Stromal cell of bone marrow (primary cell): ENCODE results near the gene PWWP2B.
A peak's percentile ranks its signal among the peaks of the same experiment; 100 is the strongest.

Source experiments
- DNase-seq: peaks from one replicate; pipeline ENCODE4 v3.0.0-alpha.2; 2012; ENCODE audit warnings: low read depth

Gene PWWP2B

GRCh38 chr10:132447446-132448247 lies 50.6 kb downstream of the PWWP2B start:
- DNase-seq = peak; percentile 65

DNA sequence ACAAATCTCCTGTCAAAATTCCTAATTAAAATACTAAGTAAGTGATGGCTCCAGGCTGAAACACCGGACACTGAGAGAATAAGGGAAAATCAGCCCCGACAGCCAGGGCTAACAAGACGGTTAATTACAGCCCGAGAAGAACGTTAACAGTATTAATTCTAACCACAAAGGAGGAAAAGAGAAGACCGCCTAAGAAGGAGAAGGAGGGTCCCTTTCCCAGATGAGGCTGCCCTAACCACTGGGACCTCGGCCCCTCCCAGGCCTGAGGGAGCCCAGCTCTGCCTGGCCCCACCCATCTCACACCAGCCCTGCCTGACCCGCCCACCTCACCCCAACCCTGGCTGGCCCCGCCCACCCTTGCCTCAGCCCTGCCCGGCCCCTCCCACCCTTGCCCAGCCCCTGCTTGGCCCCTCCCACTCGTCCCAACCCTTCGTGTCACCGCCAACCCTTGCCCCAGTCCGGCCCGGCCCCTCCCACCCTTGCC lies 51.3 kb downstream of the PWWP2B start:
- no peak for DNase-seq

GRCh38 chr10:132449051-132449810 lies 52.2 kb downstream of the PWWP2B start:
- no peak for DNase-seq

DNA sequence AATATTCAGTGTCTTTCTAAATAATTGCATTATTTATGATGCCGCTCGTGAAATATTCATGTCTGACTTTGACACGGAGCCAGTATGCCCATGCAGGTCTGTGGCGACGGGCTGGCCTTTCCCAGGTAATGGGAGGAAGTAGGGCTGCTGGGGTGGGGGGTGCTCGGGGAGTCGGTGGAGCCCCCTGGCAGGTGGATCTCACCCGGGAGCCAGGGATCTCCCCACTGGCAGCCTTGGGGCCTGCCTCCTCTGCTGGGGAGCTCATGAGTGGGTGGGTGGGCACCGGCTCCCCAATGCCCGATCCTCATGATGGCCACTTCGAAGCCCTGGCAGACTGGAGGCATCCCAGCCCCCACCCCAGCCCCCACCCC lies 52.8 kb downstream of the PWWP2B start:
- no peak for DNase-seq

DNA sequence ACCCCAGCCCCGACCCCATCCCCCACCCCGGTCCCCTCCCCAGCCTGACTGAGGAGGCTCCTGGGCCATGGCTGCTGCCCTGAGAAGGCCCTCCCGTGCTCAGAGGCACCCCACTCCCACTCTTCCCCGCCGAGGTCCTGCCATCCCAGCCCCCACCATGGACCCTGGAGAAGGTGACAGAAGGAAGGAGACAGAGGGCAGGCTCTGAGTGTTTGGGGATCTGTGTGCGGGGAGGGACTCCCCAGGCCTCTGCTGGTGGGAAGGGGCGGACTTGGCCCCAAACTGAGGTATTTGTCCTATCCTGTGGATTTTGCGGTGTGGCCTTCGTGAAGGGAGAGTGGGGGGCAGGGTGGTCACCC lies 53.4 kb downstream of the PWWP2B start:
- DNase-seq = no peak

DNA sequence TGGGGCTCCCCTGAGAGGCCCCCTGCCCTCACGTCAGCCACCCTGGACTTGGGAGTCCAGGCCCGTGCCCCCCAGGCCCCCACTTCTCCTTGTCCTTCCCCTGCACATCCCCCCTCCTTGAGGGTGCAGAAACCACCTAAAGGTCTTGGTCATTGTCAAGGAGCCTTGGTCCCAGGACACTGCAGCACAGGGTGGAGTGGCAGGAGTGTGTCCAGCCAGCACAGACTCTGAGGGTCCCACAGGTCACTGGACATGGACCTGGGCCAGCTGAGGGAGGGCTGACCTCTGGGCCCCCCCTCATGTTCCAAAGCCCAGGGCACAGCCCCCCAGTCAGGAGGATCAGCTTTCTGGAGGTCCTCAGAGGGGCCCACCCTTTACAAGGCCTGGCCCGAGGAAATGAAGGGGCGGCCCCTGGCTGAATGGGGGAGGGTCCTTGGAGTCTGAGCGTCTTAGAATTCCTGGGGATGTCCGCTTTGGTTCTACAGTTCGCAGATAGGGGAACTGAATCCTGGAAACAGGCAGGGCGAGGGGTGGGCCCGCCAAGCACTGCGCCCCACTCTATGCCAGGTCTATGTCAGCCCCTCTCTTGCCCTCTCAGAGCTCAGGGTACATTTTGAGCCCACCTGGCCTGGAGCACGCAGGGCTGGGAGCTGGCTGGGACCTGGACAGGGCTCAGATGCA lies 54.0 kb downstream of the PWWP2B start:
- no peak for DNase-seq

GRCh38 chr10:132451506-132452215 lies 54.7 kb downstream of the PWWP2B start:
- no peak for DNase-seq

DNA sequence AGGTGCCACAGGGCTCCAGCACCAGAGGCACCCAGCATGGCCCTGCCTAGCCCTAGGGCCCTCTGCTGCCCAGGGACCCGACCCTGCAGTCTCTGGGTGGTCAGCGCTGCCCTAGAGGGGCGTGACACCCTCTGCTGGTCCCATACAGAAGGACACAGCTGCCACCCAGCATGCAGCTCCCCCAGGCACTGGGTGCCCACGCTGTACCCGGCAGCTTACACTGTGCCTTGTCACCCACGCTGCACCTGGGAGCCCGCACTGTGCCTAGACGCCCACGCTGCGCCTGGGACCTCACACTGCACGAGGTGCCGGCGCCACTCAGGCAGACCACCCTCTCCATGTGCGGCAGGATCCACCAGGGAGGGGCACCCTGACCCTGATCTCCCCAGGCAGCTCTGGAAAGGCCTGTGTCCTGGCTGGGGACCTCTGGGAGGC lies 55.2 kb downstream of the PWWP2B start:
- DNase-seq = no peak

DNA sequence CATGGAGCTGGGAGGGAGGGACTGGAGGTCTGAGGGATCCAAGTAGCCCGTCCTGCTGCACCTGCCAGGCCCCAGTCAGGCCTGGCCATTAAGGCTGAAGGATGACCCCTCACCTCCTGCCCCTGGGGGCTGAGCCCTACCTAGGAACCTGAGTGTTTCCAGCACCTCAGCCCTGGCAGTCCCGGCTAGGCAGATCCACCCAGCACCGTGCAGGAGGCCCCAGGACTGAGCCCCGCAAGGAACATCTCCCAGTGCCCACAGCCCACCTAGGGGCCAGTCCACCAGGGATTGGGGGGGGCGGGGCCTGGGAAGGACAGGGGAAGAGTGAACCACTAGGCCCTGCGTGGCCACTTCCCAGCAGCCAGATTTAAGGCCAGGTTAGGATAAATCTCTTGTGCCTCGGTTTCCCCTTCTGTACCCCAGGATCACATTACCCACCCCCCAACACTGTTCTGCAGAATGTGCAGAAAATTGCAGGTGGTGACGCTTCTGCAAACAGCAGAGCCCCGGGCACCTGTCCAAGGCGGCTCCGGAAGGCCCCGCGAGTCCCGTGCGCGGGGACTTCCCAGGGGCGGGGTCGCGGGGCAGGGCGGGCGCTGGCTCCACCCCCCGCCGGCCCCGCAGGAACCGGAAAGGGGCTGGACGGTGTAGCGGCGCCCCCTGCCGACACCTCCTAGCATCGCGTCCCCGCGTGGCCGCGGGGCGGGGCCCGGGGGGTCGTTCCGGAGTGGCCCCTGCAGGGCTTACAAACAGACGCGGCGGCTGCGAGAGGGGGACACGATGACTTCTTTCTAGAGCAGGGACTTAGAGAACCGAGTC lies 55.9 kb downstream of the PWWP2B start:
- DNase-seq = no peak

DNA sequence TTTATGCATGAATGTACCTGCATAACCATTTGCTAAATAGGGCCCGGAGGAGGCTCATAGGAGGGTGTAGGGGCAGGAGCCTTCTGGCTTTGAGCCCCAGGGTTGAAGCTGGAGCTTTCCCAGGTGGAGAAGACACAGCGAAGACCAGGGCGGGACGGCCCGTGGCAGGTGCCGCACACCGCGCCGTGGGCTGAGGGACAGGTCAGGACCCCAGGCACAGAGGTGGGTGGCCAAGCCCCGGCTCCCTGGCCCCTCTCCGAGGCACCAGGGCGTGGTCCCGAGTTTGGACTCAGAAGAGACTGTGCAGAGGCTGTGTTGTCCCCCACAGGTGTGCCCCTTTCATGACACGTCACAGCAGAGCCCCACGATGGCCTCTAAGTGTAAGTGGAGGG lies 56.5 kb downstream of the PWWP2B start:
- DNase-seq = no peak

- DNase-seq = no peak
Observed at GRCh38 chr10:132454296-132455198, 57.5 kb downstream of the PWWP2B start.

GRCh38 chr10:132455441-132455971 lies 58.5 kb downstream of the PWWP2B start:
- DNase-seq = no peak

- no peak for DNase-seq
Observed at GRCh38 chr10:132455986-132456847, 59.2 kb downstream of the PWWP2B start.

- no peak for DNase-seq
Observed at GRCh38 chr10:132456881-132457280, 59.9 kb downstream of the PWWP2B start.

DNA sequence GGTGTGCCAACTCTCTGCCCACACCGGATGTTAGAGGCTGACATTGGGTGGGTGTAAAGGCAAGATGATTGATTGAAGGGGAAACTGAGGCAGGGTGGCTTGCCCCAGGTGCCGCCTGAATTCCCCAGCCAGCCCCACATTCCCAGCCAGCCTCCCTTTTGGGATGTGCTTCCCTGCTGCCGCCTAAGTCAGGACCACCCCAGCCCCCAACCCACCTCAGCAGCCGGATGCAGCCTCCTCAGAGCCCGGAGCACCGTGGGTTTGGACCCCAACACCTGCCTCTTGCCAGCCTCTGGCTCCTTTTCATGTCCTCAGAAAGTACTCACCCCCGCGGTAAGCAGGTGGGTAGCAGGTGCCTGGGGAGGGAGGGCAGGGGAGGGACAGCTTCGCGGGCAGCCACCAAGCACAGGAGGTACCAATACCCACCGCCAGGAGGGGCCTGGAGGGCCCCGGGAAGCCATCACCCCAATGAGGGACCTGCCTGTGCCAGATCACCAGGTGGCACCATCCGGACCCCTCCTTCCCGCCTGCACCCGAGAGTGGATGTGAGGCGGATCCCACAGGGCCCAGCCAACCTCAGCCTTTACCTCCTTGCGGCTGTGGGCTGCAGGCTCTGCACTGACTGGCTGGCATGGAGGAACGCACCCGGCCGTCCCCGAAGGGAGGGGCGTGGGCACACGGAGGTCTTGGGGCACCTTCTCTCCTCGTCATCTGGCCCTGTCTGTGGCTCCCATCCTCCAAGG lies 60.5 kb downstream of the PWWP2B start:
- no peak for DNase-seq

DNA sequence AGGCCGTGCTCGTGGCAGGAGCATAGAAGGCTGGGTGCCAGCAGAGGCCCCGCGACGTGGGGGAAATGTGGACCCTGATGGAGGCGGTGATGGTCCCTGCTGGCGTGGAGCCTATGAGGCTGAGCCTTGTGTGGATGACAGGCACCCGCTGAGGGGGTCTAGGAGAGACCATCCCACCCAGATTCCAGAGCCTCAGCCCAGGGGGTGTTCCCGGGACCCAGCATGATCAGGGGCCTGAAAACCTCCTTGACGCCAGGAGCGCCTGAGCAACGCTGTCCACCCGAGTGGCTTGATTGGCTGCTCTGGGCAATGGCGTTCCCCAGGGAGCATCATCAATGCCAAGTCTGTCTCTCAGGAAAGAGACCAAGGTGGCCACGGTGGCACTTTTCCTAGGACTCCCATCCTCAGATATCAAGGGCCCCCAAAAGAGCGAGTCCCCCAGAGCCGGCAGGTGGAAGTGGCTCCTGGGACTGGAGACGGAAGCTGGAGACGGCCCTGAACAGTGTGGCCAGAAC lies 61.1 kb downstream of the PWWP2B start:
- no peak for DNase-seq

- DNase-seq = no peak
Observed at GRCh38 chr10:132458586-132459300, 61.7 kb downstream of the PWWP2B start.
